HepG2 (cell line): ENCODE results near the gene SVBP. TPM values are rescaled to one million over a fixed set of nuclear protein-coding genes. Genes with fewer than 3 reads are reported as not detected.
A peak's percentile ranks its signal among the peaks of the same experiment; 100 is the strongest.

Experiments used
- ATAC-seq: fragments of 200-7000 bp; cut with Tn5 transposase; 3 replicates; pipeline ENCODE4 v1.9.1; 2020; ENCODE audit warnings: mild to moderate bottlenecking, moderate library complexity
- BruUV-seq: library from RNA; stranded (reverse); fragments of 400-500 nt; replicated peaks from 2 replicates; lab custom pipeline; 2021; lab: Mats Ljungman, UMichigan
- CTCF ChIA-PET: fragments of 300-600 bp; formaldehyde crosslinking; extraction: SDS; loops from one replicate; lab custom pipeline; 2021; ENCODE audit warnings: low total read pairs, inconsistent platforms, low intra/inter-chr PET ratio; lab: Yijun Ruan, JAX
- POLR2A ChIA-PET: fragments of 350-600 bp; sonication (Branson Sonifier 250); formaldehyde crosslinking; loops from one replicate; lab custom pipeline; 2020; ENCODE audit warnings: antibody characterized with exemption, inconsistent platforms; lab: Yijun Ruan, JAX
- DNase-seq: peaks from one replicate; pipeline ENCODE4 v3.0.0-alpha.2; 2015; ENCODE audit warnings: low spot score
- FAIRE-seq: peaks from 3 replicates; lab custom pipeline; 2011; peaks lifted over from hg19 to GRCh38; lab: Jason Lieb, UNC
- H2AFZ ChIP-seq: one replicate; pipeline ENCODE4 v1.6.1; 2011; ENCODE audit warnings: low read length, inconsistent platforms
- H3K27ac ChIP-seq: fragments of 300-600 bp; 3 replicates; pipeline ENCODE4 v1.8.0; 2011; ENCODE audit warnings: mixed run types, mild to moderate bottlenecking, mixed read lengths, low read length, inconsistent platforms; ENCODE audit not compliant: insufficient read depth; ENCODE audit errors: extremely low read length
- H3K27me3 ChIP-seq, 2 experiments: fragments of 200-600 bp in 1 of 2; 2 replicates in 1 of 2; 3 replicates in 1 of 2; pipeline versions ENCODE4 v1.6.0 to v1.8.0; 2011; ENCODE audit warnings: low read length in 2 of 2, mild to moderate bottlenecking in 2 of 2, moderate library complexity in 2 of 2, inconsistent platforms in 1 of 2; ENCODE audit not compliant: insufficient read depth in 2 of 2, control insufficient read depth in 1 of 2
- H3K36me3 ChIP-seq, 2 experiments: fragments of 200-600 bp in 1 of 2; replicated peaks in 1 of 2; 2 replicates in 1 of 2; 3 replicates in 1 of 2; pipeline versions ENCODE4 v1.5.1 to v1.8.0; 2011; ENCODE audit warnings: low read length in 2 of 2, inconsistent platforms in 1 of 2; ENCODE audit not compliant: insufficient read depth in 2 of 2, control insufficient read depth in 1 of 2
- H3K4me1 ChIP-seq: 2 replicates; pipeline ENCODE4 v1.5.1; 2012; ENCODE audit warnings: low read length, inconsistent platforms; ENCODE audit not compliant: insufficient read depth
- H3K4me2 ChIP-seq: 2 replicates; pipeline ENCODE4 v1.6.0; 2011; ENCODE audit warnings: low read depth, low read length, inconsistent platforms
- H3K4me3 ChIP-seq, 3 experiments: fragments of 200-600 bp in 1 of 3; sonication (generic), shearing (Covaris generic) in 1 of 3; replicated peaks in 1 of 3; 2 replicates each; pipeline ENCODE4 v1.5.1; 2011 to 2016; ENCODE audit warnings: low read length in 3 of 3, inconsistent platforms in 2 of 3, low read depth in 2 of 3, mild to moderate bottlenecking in 2 of 3, control low read depth in 1 of 3, mixed read lengths in 1 of 3; ENCODE audit not compliant: insufficient read depth in 1 of 3
- H3K79me2 ChIP-seq: one replicate; pipeline ENCODE4 v1.6.1; 2011; ENCODE audit warnings: low read length, inconsistent platforms; ENCODE audit not compliant: insufficient read depth
- H3K9ac ChIP-seq: 2 replicates; pipeline ENCODE4 v1.6.0; 2011; ENCODE audit warnings: mild to moderate bottlenecking, low read depth, low read length, inconsistent platforms; ENCODE audit not compliant: insufficient read depth
- H3K9me3 ChIP-seq: 2 replicates; pipeline ENCODE4 v1.5.1; 2012; ENCODE audit warnings: mild to moderate bottlenecking, low read length
- H4K20me1 ChIP-seq: 2 replicates; pipeline ENCODE4 v1.6.0; 2011; ENCODE audit warnings: inconsistent platforms, mild to moderate bottlenecking, low read length, moderate library complexity; ENCODE audit not compliant: insufficient read depth
- AGO2 ChIP-seq: fragments of 200-400 bp; formaldehyde crosslinking; optimal IDR thresholded peaks from 2 replicates; pipeline ENCODE3; 2017; ENCODE audit warnings: mild to moderate bottlenecking, low read depth, low read length, moderate library complexity
- ARHGAP35 ChIP-seq: sonication (generic); formaldehyde crosslinking; IDR thresholded peaks from 2 replicates; pipeline ENCODE4 v1.9.0; 2022; ENCODE audit warnings: mild to moderate bottlenecking, inconsistent platforms, moderate library complexity, missing genetic modification reagents, borderline replicate concordance
- IKZF1 ChIP-seq: fragments of 450-650 bp; IDR thresholded peaks from 2 replicates; pipeline ENCODE4 v1.7.1; 2016
- MAFF ChIP-seq: IDR thresholded peaks from 2 replicates; pipeline ENCODE4 v1.6.1; 2011; ENCODE audit warnings: low read depth, low read length, improper control_type of control experiment
- NFRKB ChIP-seq: fragments of 450-650 bp; IDR thresholded peaks from 2 replicates; pipeline ENCODE4 v1.6.1; 2017
- PHF5A ChIP-seq: IDR thresholded peaks from one replicate; pipeline ENCODE4 v1.6.1; 2018; ENCODE audit warnings: low read depth, missing genetic modification reagents; ENCODE audit not compliant: unreplicated experiment
- ZNF446 ChIP-seq: sonication (generic); formaldehyde crosslinking; IDR thresholded peaks from 2 replicates; pipeline ENCODE4 v1.5.0; 2020; ENCODE audit warnings: mild to moderate bottlenecking, missing genetic modification reagents
- ZNF552 ChIP-seq: sonication (generic); formaldehyde crosslinking; IDR thresholded peaks from 2 replicates; pipeline ENCODE4 v1.9.0; 2022; ENCODE audit warnings: missing genetic modification reagents, mild to moderate bottlenecking, borderline replicate concordance
- WGBS: methylation state at CpG from one replicate; pipeline ENCODE4 v1.1.6; 2017; ENCODE audit warnings: low lambda C conversion rate; 5-methylcytosine and 5-hydroxymethylcytosine counted together
- in situ Hi-C: cut with HindIII; loops from 2 replicates; pipeline ENCODE4 v1.10.0; 2017; ENCODE audit warnings: low pct_unique_long_range_greater_than_20kb; ENCODE audit not compliant: extremely low pct_ligation_motif_present
- intact Hi-C: fragments of 100-400 bp; cut with micrococcal nuclease; formaldehyde crosslinking; loops from one replicate; pipeline ENCODE4 v1.10.0; 2022; ENCODE audit not compliant: unreplicated experiment
- polyA plus RNA-seq, 8 experiments: library from polyadenylated mRNA; depleted of rRNA in 3 of 8; stranded (reverse) in 7 of 8; unstranded in 1 of 8; fragments of >200 nt; fragmentation: Illumina TruSeq in 4 of 8; extraction: Trizol in 4 of 8; gene quantifications; 2 replicates each; pipeline versions ENCODE4 v1.2.1 to v1.2.3, GENCODE V29; 2011 to 2016; ENCODE audit warnings: low read depth in 4 of 8, missing spikeins in 1 of 8, mixed read lengths in 1 of 8; ENCODE audit not compliant: insufficient read depth in 1 of 8
- total RNA-seq, 5 experiments: library from RNA; depleted of rRNA; stranded (reverse); fragments of >200 nt; fragmentation: Illumina TruSeq; extraction: Trizol; gene quantifications; 2 replicates each; pipeline ENCODE4 v1.2.3, GENCODE V29; 2016; ENCODE audit warnings: low read depth in 1 of 5

Gene SVBP
- total and polyA plus RNA-seq, 2 of the 13 experiments (the other 11 are each of a cell fraction or from before 2014, with no cell fraction given): 28.8 to 48.2 TPM

DNA sequence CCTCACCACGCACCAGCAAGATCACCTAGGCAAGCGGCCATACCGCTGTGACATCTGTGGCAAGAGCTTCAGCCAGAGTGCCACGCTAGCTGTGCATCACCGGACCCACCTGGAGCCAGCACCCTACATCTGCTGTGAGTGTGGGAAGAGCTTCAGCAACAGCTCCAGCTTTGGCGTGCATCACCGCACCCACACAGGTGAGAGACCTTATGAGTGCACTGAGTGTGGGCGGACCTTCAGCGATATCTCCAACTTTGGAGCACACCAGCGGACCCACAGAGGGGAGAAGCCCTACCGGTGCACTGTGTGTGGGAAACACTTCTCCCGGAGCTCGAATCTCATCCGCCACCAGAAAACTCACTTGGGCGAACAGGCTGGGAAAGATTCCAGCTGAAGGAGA lies 34.2 kb upstream of the SVBP start:
- peaks cover 35% of the 10 kb centered on the region for H3K4me1 ChIP-seq
- no peak overlapping the region for H3K9ac ChIP-seq
- intact Hi-C loops (no loop called here), in situ Hi-C loops (no loop called here)
- ATAC-seq (no peak), DNase-seq (no peak), FAIRE-seq (no peak)
- BruUV-seq: no TSS peak
- no peak overlapping the region for H3K4me2 ChIP-seq
- no peak overlapping the region for H3K4me3 ChIP-seq
- POLR2A ChIA-PET: no interaction called here
- no peak overlapping the region for H3K27ac ChIP-seq
- WGBS: 96% methylated on average over 13 of the region's 15 CpGs
- H4K20me1 ChIP-seq: no peaks in the 10 kb centered on the region
- TF ChIP-seq ARHGAP35 (CRISPR knock-in tag) (no peak), AGO2 (peak; percentile 22)
- no peaks in the 10 kb centered on the region; a peak in 1 of 5 replicates for H3K27me3 ChIP-seq
- no peak overlapping the region for H2AFZ ChIP-seq
- H3K36me3 ChIP-seq: peaks cover 2 to 21% of the 10 kb centered on the region in 2 experiments; a peak in 3 of 5 replicates
- peaks cover 16% of the 10 kb centered on the region for H3K79me2 ChIP-seq
- CTCF ChIA-PET: no interaction called here
- H3K9me3 ChIP-seq: no peaks in the 10 kb centered on the region

GRCh38 chr1:42849944-42850343 lies 32.7 kb upstream of the SVBP start:
- WGBS: 96% methylated on average over 5 of the region's 5 CpGs
- Histone ChIP-seq H3K9me3 (no peaks in the 10 kb centered on the region), H3K27ac (no peak overlapping the region), H3K27me3 (no peaks in the 10 kb centered on the region; a peak in 1 of 5 replicates), H4K20me1 (no peaks in the 10 kb centered on the region), H3K79me2 (peaks cover 19% of the 10 kb centered on the region), H2AFZ (no peak overlapping the region), H3K4me2 (no peak overlapping the region), H3K36me3 (peaks cover 2 to 21% of the 10 kb centered on the region in 2 experiments; a peak in 3 of 5 replicates), H3K9ac (no peak overlapping the region), H3K4me3 (no peak overlapping the region), H3K4me1 (peaks cover 35% of the 10 kb centered on the region)
- ChIA-PET CTCF (no interaction called here), POLR2A (no interaction called here)
- in situ Hi-C loops (loop anchor here (5.0 kb wide), 1 partner anchor 52 kb away; no protein-coding TSS in a partner anchor), intact Hi-C loops (no loop called here)
- no peak for DNase-seq
- TF ChIP-seq IKZF1: 0 out of 2 replicates have a peak, but pooled peaks have one; percentile 32
- no peak for TF ChIP-seq ZNF552
- no peak for TF ChIP-seq MAFF
- no peak for TF ChIP-seq PHF5A
- no peak for TF ChIP-seq ZNF446 (CRISPR knock-in tag)
- no peak for TF ChIP-seq NFRKB
- no TSS peak for BruUV-seq
- ATAC-seq: no peak
- FAIRE-seq: no peak
